Measurements from ENCODE around the gene IFT80.

The IFT80 gene

GRCh38 chr3:160400702-160401150 lies 1.7 kb upstream of the IFT80 start:
- no peak for DNase-seq (ENCODE audit: low spot score)

- DNase-seq (ENCODE audit: low spot score), result peak; percentile 9
These were observed 1.1 kb upstream of the IFT80 start for GRCh38 chr3:160400030-160400701.

- no peak for DNase-seq (ENCODE audit: low spot score)
These were observed 253 bp downstream of the IFT80 start for GRCh38 chr3:160398820-160399124.

GRCh38 chr3:160395297-160395696 lies 3.7 kb downstream of the IFT80 start:
- peak; percentile 68 for DNase-seq (ENCODE audit: low spot score)

- DNase-seq (ENCODE audit: low spot score), result no peak
These were observed 5.0 kb downstream of the IFT80 start for GRCh38 chr3:160394009-160394392.

- no peak for DNase-seq (ENCODE audit: low spot score)
These were observed 5.5 kb downstream of the IFT80 start for GRCh38 chr3:160393346-160394008.

GRCh38 chr3:160392798-160393197 lies 6.2 kb downstream of the IFT80 start:
- DNase-seq (ENCODE audit: low spot score), result no peak

GRCh38 chr3:160390565-160391138 lies 8.4 kb downstream of the IFT80 start:
- no peak for DNase-seq (ENCODE audit: low spot score)

- no peak for DNase-seq (ENCODE audit: low spot score)
These were observed 14.2 kb downstream of the IFT80 start for GRCh38 chr3:160384639-160385318.

GRCh38 chr3:160381470-160381869 lies 17.6 kb downstream of the IFT80 start:
- DNase-seq (ENCODE audit: low spot score), result no peak

GRCh38 chr3:160379628-160380214 lies 19.3 kb downstream of the IFT80 start:
- no peak for DNase-seq (ENCODE audit: low spot score)

GRCh38 chr3:160378331-160379109 lies 20.5 kb downstream of the IFT80 start:
- DNase-seq (ENCODE audit: low spot score), result no peak

- no peak for DNase-seq (ENCODE audit: low spot score)
These were observed 22.3 kb downstream of the IFT80 start for GRCh38 chr3:160376681-160377080.

GRCh38 chr3:160374925-160375324 lies 24.1 kb downstream of the IFT80 start:
- DNase-seq (ENCODE audit: low spot score), result no peak

- DNase-seq (ENCODE audit: low spot score), result no peak
These were observed 24.6 kb downstream of the IFT80 start for GRCh38 chr3:160374472-160374871.

GRCh38 chr3:160373655-160374054 lies 25.4 kb downstream of the IFT80 start:
- no peak for DNase-seq (ENCODE audit: low spot score)

- peak; percentile 33 for DNase-seq (ENCODE audit: low spot score)
These were observed 26.2 kb downstream of the IFT80 start for GRCh38 chr3:160372780-160373179.

- DNase-seq (ENCODE audit: low spot score), result no peak
These were observed 27.8 kb downstream of the IFT80 start for GRCh38 chr3:160370987-160371857.

GRCh38 chr3:160369784-160370183 lies 29.2 kb downstream of the IFT80 start:
- no peak for DNase-seq (ENCODE audit: low spot score)

- DNase-seq (ENCODE audit: low spot score), result no peak
These were observed 30.2 kb downstream of the IFT80 start for GRCh38 chr3:160368804-160369203.
